Stimulated activated CD8-positive, alpha-beta memory T cell treated with anti-CD3 and anti-CD28 coated beads, Interleukin-12 subunit alpha, Interleukin-12 subunit beta, amount 100 ng/mL, for 1 hour (primary cell): ENCODE measurements around the gene PIK3CD.

Experiments used
- DNase-seq: peaks from one replicate; pipeline ENCODE4 v3.0.0-alpha.2; 2020; ENCODE audit warnings: low read depth

Gene PIK3CD

GRCh38 chr1:9651565-9652378 is at the start of gene PIK3CD:
PIK3CD (plus strand) TSS chr1:9651731; CDS start chr1:9710456, 58,725 bp downstream.
- DNase-seq = no peak

DNA sequence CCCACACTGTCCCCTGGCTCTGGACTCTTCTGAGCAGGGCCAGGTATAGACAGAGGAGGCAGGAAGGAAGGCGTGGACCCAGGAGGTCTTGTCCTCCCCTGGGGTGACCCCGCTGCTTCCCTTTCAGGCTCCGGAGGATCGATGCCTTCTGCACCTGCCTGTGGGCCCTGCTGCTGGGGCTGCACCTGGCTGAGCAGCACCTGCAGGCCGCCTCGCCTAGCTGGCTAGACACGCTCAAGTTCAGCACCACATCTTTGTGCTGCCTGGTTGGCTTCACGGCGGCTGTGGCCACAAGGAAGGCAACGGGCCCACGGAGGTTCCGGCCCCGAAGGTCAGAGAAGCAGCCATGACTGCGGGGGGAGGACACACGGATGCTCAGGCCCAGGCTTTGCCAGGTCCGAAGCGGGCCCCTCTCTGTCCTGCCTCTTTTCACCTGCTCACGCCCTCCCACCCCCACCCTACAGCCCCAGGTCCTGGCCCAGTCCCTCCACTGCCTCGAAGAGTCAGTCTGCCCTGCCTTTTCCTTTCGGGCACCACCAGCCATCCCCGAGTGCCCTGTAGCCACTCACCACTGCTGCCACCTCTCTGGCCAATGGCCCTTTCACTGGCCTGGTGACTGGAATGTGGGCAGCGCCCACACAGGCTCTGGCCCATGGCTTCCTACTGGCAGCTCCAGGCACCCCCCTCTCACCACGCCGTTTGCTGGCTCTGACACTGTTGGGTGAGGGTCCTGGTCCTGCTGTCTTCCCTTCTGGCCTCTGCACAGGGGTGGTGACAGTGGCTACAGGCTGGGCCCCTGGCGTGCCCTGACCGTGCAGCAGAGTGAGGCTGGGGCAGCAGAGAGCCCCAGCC is 49.4 kb upstream of the PIK3CD start:
- DNase-seq = no peak

GRCh38 chr1:9602794-9603167 is 48.8 kb upstream of the PIK3CD start:
- DNase-seq = no peak

- DNase-seq = no peak
These were observed 48.2 kb upstream of the PIK3CD start for GRCh38 chr1:9603307-9603706.

DNA sequence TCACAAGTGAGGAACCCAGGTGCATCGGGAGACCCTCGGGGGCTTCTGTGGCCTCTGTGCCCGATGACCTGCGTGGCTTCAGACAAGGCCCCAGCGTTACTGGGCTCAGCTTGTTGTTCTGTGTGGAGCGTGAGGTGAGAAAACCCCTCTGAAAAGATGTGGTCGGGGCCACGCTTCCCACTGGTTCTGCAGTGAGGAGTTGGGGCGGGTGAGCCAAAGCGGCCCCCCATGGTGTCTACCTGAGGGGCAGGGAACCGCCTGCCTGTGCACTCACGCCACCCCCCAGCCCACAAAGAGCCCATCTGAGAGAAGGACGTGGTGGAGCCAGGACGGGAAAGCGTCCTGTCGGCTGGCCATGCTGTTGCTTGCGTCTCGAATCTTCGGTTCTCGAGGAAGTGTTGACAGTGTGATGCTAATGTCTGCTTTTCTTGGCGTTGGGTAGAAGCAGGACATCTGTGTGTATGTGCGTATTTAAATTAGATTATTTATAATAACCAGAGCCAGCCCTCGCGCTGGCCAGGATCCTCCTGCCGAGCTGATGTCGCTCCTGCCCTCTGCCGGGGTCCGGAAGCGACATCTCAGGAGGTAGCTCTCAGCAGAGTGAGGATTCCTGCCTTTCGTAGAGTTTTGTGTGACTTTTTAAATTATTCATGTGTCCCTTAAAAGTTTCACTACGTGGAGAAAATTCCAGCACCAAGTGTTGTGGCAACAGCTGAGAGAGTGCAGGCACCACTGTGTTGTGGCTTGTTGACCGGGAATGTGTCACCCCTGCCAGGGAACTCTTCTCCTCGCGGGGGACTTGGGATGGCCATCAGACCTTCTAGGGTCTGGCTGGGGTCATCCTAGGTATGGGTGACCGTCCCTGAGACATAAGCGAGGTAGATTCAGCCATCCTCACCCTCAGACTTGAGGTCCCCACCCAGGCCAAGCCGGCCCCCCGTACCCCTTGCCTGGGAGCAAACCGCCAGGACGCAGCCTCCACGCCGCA is 47.5 kb upstream of the PIK3CD start:
- DNase-seq = no peak

- no peak for DNase-seq
These were observed 46.7 kb upstream of the PIK3CD start for GRCh38 chr1:9604836-9605235.

GRCh38 chr1:9605946-9606455 is 45.5 kb upstream of the PIK3CD start:
- no peak for DNase-seq

- no peak for DNase-seq
These were observed 45.1 kb upstream of the PIK3CD start for GRCh38 chr1:9606458-9606857.

DNA sequence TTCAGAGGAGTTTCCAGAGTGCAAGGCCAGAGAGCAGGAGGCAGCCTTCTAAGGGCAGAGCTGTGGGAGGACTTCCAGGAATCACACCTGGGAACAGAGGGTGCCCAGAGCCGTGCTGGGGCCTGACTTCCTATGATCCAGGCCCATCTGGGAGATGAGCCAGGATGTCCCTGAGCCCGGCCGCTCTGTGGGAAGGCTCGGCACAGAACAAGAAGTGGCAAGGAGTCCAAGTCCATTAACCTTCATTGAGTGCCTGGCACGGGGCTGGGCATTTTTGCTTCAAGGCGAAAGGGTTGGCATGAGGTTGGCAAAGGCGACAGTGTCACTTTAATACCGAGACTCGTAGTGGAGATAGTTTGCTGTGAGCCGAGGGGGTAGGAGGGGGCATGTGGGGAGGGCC is 44.6 kb upstream of the PIK3CD start:
- DNase-seq = no peak

GRCh38 chr1:9607352-9607751 is 44.2 kb upstream of the PIK3CD start:
- DNase-seq = no peak

- no peak for DNase-seq
These were observed 41.5 kb upstream of the PIK3CD start for GRCh38 chr1:9609998-9610397.

DNA sequence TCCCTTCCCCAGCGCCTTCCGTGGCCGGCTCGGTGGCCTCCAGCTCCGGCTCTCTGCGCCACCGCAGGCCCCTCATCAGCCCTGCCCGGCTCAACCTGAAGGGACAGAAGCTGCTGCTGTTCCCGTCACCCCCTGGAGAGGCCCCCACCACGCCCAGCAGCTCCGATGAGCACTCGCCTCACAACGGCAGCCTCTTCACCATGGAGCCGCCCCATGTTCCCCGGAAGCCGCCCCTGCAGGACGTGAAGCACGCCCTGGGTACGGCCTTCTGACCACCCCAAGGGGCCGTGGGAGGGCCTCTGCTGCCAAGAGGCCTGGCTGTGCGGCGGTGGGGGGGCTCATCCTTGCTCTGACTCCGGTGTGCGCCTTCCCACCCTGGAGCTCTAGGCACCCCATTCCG is 41.0 kb upstream of the PIK3CD start:
- no peak for DNase-seq

- DNase-seq = no peak
These were observed 39.8 kb upstream of the PIK3CD start for GRCh38 chr1:9611716-9612115.

DNA sequence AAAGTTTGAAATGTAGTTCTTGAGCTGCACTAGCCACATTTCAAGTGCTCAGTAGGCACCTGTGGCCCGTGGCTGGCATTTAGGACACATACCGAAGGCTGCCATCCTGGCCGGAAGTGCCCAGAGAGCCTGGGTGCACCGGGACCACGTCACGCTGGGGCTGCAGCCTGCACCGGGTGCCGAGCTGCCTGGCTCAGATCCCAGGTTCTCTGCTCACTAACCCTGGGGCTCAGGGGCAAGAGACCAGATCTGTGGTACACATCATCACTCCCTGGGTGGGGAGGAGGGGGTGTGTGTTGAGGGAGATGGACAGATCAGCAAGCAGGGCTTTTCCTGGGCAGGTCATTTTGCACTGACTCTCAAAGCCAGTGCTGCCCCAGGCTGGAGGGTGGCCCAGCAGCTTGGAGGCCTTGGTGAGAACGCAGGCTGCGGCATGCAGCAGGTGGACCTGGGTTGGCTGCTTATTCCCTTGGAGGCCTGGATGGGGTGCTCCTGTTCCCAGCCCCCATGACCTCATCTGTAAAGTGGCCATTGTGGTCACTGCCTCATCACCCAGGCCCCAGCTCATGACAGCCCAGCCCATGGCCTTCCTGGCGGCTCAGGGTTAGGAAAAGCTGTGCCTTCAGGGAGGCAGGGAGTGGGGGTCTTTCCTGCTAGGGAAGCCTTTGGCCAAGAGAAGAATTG is 39.2 kb upstream of the PIK3CD start:
- no peak for DNase-seq

- DNase-seq = no peak
These were observed 38.5 kb upstream of the PIK3CD start for GRCh38 chr1:9612871-9613624.

GRCh38 chr1:9613625-9614299 is 37.8 kb upstream of the PIK3CD start:
- no peak for DNase-seq

DNA sequence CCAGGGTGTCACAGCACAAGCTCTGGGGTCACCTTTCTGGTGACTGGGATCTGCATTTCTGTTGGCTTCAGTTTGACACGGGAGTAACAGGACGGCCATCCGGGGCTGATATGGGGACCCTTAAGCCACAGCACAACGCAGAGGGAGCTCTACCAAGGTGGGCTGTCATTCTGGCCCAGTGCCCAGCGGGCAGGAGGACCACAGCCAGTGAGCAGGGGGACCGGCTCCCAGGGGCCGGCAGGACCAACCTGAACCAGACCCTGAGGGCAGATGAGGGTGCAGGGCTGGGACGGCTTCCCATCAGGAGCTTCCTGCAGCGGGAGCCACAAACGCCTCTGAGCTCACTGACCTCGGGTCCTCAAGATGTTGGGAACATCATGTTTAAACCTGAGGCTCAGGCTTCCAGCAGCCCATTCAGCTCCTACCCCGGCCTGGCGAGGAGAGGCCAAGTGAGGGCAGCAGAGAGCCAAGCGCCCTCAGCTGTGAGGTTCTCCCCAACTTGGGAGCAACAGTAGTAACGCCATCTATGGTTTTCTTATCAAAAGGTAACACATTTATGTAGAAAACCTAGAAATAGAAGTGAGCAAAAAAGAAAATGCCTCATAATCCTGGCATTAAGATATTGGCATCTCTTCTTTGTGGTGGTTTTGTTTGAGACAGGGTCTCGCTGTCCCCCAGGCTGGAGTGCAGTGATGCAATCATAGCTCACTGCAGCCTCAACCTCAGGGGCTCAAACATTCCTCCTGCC is 36.0 kb upstream of the PIK3CD start:
- no peak for DNase-seq

- DNase-seq = no peak
These were observed 32.4 kb upstream of the PIK3CD start for GRCh38 chr1:9618909-9619679.
